K562 (cell line): Measurements from ENCODE around the gene LPCAT2. TPM values are rescaled to one million over a fixed set of nuclear protein-coding genes. Genes with fewer than 3 reads are reported as not detected.

Experiments
- ATAC-seq: fragments of 200-7000 bp; cut with Tn5 transposase; 3 replicates; pipeline ENCODE4 v1.9.1; 2020; ENCODE audit warnings: moderate library complexity
- BruUV-seq: library from RNA; stranded (reverse); fragments of 400-500 nt; replicated peaks from 2 replicates; lab custom pipeline; 2021; lab: Mats Ljungman, UMichigan
- CTCF ChIA-PET: fragments of 300-600 bp; formaldehyde crosslinking; extraction: SDS; loops from one replicate; lab custom pipeline; 2021; ENCODE audit warnings: low intra/inter-chr PET ratio; lab: Yijun Ruan, JAX
- POLR2A ChIA-PET: fragments of 300-600, 350-650 bp; sonication (Branson Sonifier 250); formaldehyde crosslinking; extraction: SDS; loops from one replicate; lab custom pipeline; 2021; ENCODE audit warnings: antibody characterized with exemption, inconsistent platforms; lab: Yijun Ruan, JAX
- DNase-seq, 4 experiments: peaks; one replicate each; pipeline versions ENCODE4 v3.0.0 to v3.0.0-alpha.2; 2011 to 2018; ENCODE audit warnings: low spot score in 3 of 4, mixed read lengths in 3 of 4; ENCODE audit errors: extremely low read depth in 1 of 4
- FAIRE-seq: peaks from 2 replicates; lab custom pipeline; 2011; peaks lifted over from hg19 to GRCh38; lab: Jason Lieb, UNC
- H2AFZ ChIP-seq: 2 replicates; pipeline ENCODE4 v1.6.0; 2011; ENCODE audit warnings: low read depth, low read length, control low read depth, inconsistent platforms
- H3K27ac ChIP-seq: fragments of 200-600 bp; 3 replicates; pipeline ENCODE4 v1.8.0; 2011; ENCODE audit warnings: low read depth, mild to moderate bottlenecking, control low read depth, inconsistent platforms, low read length, moderate library complexity, mixed read lengths; ENCODE audit errors: extremely low read depth
- H3K27me3 ChIP-seq, 2 experiments: fragments of 300-600 bp in 1 of 2; 2 replicates in 1 of 2; 3 replicates in 1 of 2; pipeline versions ENCODE4 v1.6.0 to v1.8.0; 2011; ENCODE audit warnings: inconsistent platforms in 2 of 2, low read length in 2 of 2, mild to moderate bottlenecking in 1 of 2, mixed read lengths in 1 of 2, moderate library complexity in 1 of 2; ENCODE audit not compliant: control insufficient read depth in 2 of 2, insufficient read depth in 2 of 2
- H3K36me3 ChIP-seq: fragments of 300-600 bp; 3 replicates; pipeline ENCODE4 v1.8.0; 2011; ENCODE audit warnings: mild to moderate bottlenecking, low read length, inconsistent platforms; ENCODE audit not compliant: control insufficient read depth, insufficient read depth
- H3K4me1 ChIP-seq, 2 experiments: fragments of 200-600 bp in 1 of 2; replicated peaks in 1 of 2; 2 replicates in 1 of 2; 3 replicates in 1 of 2; pipeline versions ENCODE4 v1.5.1 to v1.8.0; 2011; ENCODE audit warnings: inconsistent platforms in 2 of 2, low read length in 2 of 2, mild to moderate bottlenecking in 1 of 2, mixed read lengths in 1 of 2, moderate library complexity in 1 of 2; ENCODE audit not compliant: control insufficient read depth in 2 of 2, insufficient read depth in 2 of 2
- H3K4me2 ChIP-seq: 2 replicates; pipeline ENCODE4 v1.6.1; 2011; ENCODE audit warnings: low read length, control low read depth, inconsistent platforms, mixed read lengths; ENCODE audit not compliant: insufficient read depth
- H3K4me3 ChIP-seq: fragments of 200-600 bp; sonication (generic), shearing (Covaris generic); 2 replicates; pipeline ENCODE4 v1.5.1; 2016; ENCODE audit warnings: control low read depth, inconsistent platforms
- H3K79me2 ChIP-seq: fragments of 200-600 bp; 3 replicates; pipeline ENCODE4 v1.8.0; 2011; ENCODE audit warnings: low read length, inconsistent platforms; ENCODE audit not compliant: control insufficient read depth, insufficient read depth
- H3K9ac ChIP-seq, 2 experiments: 2 replicates each; pipeline versions ENCODE4 v1.6.0 to v1.6.1; 2011; ENCODE audit warnings: low read depth in 2 of 2, low read length in 2 of 2, control low read depth in 1 of 2, inconsistent platforms in 1 of 2, mild to moderate bottlenecking in 1 of 2, mixed read lengths in 1 of 2; ENCODE audit not compliant: insufficient read depth in 1 of 2
- H3K9me1 ChIP-seq: one replicate; pipeline ENCODE4 v1.6.0; 2011; ENCODE audit warnings: inconsistent platforms, mild to moderate bottlenecking, low read length, moderate library complexity; ENCODE audit not compliant: control insufficient read depth, insufficient read depth
- H3K9me3 ChIP-seq: replicated peaks from 2 replicates; pipeline ENCODE4 v1.5.1; 2011; ENCODE audit warnings: low read depth, low read length, inconsistent platforms; ENCODE audit not compliant: control insufficient read depth, insufficient read depth
- H4K20me1 ChIP-seq: replicated peaks from 2 replicates; pipeline ENCODE4 v1.6.1; 2011; ENCODE audit warnings: low read length, inconsistent platforms, mixed read lengths; ENCODE audit not compliant: control insufficient read depth, insufficient read depth
- CGGBP1 ChIP-seq: fragments of 250-450 bp; sonication (Bioruptor Pico); IDR thresholded peaks from 2 replicates; pipeline ENCODE4 v1.9.0; 2021; ENCODE audit warnings: mild to moderate bottlenecking
- NR2C2 ChIP-seq, 2 experiments: fragments of 200-800 bp in 1 of 2; sonication (Bioruptor generic) in 1 of 2; sonication (generic) in 1 of 2; formaldehyde crosslinking in 1 of 2; IDR thresholded peaks; 2 replicates each; pipeline versions ENCODE4 v1.6.1 to v1.8.0; 2016 to 2022; ENCODE audit warnings: mild to moderate bottlenecking in 1 of 2, missing compliant biosample characterization in 1 of 2, missing genetic modification characterization in 1 of 2, missing genetic modification reagents in 1 of 2
- WGBS: fragments of 100-300 bp; shearing (Covaris generic); methylation state at CpG from one replicate; pipeline ENCODE4 v1.1.6; 2016; ENCODE audit warnings: low coverage, mixed read lengths; ENCODE audit not compliant: insufficient coverage; ENCODE audit errors: missing lambda C conversion rate; 5-methylcytosine and 5-hydroxymethylcytosine counted together
- in situ Hi-C: fragments of 300-500 bp; cut with MboI; formaldehyde crosslinking; loops from 4 replicates; pipeline ENCODE4 v1.15.0; 2018; ENCODE audit warnings: inconsistent platforms, mixed read lengths
- intact Hi-C: fragments of 100-400 bp; cut with micrococcal nuclease; formaldehyde crosslinking; loops from 2 replicates; pipeline ENCODE4 v1.14.2; 2022
- polyA plus RNA-seq, 8 experiments: library from polyadenylated mRNA; depleted of rRNA in 4 of 8; stranded (reverse) in 5 of 8; unstranded in 3 of 8; fragments of >200 nt; fragmentation: Nextera tagmentation in 2 of 8; fragmentation: Illumina TruSeq in 1 of 8; extraction: Ambion mirVana in 2 of 8; extraction: Trizol in 1 of 8; gene quantifications; 2 replicates each; pipeline versions ENCODE4 v1.2.1 to v1.2.3, GENCODE V29; 2011 to 2014; ENCODE audit warnings: inconsistent platforms in 1 of 8, missing spikeins in 1 of 8
- total RNA-seq, 7 experiments: library from RNA; depleted of rRNA in 6 of 7; stranded (reverse); fragments of >200 nt in 6 of 7; fragmentation: Illumina TruSeq in 2 of 7; extraction: Trizol in 2 of 7; gene quantifications; 2 replicates each; pipeline versions ENCODE4 v1.2.1 to v1.2.3, GENCODE V29; 2011 to 2021; ENCODE audit warnings: low replicate concordance in 1 of 7

Gene LPCAT2
- total and polyA plus RNA-seq, 9 of the 15 experiments (the other 6 are each of a cell fraction or from before 2014, with no cell fraction given), result 2.9 to 15.0 (median 7.3) TPM

GRCh38 chr16:55502801-55503366 lies 6.0 kb upstream of the LPCAT2 start:
- H3K4me2 ChIP-seq, result no peak overlapping the region
- in situ Hi-C loops, result no loop called here
- H3K4me1 ChIP-seq, result peaks cover 4 to 17% of the 10 kb centered on the region in 2 experiments; a peak in 3 of 5 replicates
- H4K20me1 ChIP-seq, result no peaks in the 10 kb centered on the region
- no peak for FAIRE-seq
- H3K27ac ChIP-seq, result no peak overlapping the region
- WGBS, result 19% methylated on average over 12 of the region's 13 CpGs
- no peak for ATAC-seq
- TF ChIP-seq CGGBP1 (CRISPR knock-in tag), result no peak
- TF ChIP-seq NR2C2 (CRISPR knock-in tag; IDR thresholded peaks at IDR 0.05), result no peak
- TF ChIP-seq NR2C2 (tag; IDR thresholded peaks at IDR 0.05), result 0 out of 2 replicates have a peak, but pooled peaks have one; percentile 20
- no peaks in the 10 kb centered on the region for H3K79me2 ChIP-seq
- no TSS peak for BruUV-seq
- no peak overlapping the region for H3K4me3 ChIP-seq
- no peaks in the 10 kb centered on the region for H3K9me1 ChIP-seq
- DNase-seq, result peak in 1 of 4 experiments; percentile 3
- H3K36me3 ChIP-seq, result no peaks in the 10 kb centered on the region
- ChIA-PET CTCF (no interaction called here), POLR2A (interaction anchor here (0.6 kb wide), 1 partner anchor 325 kb away, joined by 3 read pairs; no protein-coding TSS in a partner anchor)
- H3K9me3 ChIP-seq, result no peaks in the 10 kb centered on the region
- H2AFZ ChIP-seq, result no peak overlapping the region
- peaks cover 0 to 16% of the 10 kb centered on the region in 2 experiments; a peak in 2 of 5 replicates for H3K27me3 ChIP-seq
- H3K9ac ChIP-seq, result peak overlapping the region in 1 of 2 experiments; percentile 17; a peak in 1 of 4 replicates
- intact Hi-C loops, result no loop called here
